ENCODE data around the gene PCBD2.

PCBD2 gene

GRCh38 chr5:135008981-135009735, 104.2 kb downstream of the PCBD2 start:
- TF ChIP-seq CTCF (IDR thresholded peaks at IDR 0.05; ENCODE audit: extremely low read depth, missing control alignments), result no peak
- DNase-seq (ENCODE audit: low spot score), result no peak

- no peak for TF ChIP-seq CTCF (IDR thresholded peaks at IDR 0.05; ENCODE audit: extremely low read depth, missing control alignments)
- no peak for DNase-seq (ENCODE audit: low spot score)
These were observed 105.0 kb downstream of the PCBD2 start for GRCh38 chr5:135009736-135010501.

DNA sequence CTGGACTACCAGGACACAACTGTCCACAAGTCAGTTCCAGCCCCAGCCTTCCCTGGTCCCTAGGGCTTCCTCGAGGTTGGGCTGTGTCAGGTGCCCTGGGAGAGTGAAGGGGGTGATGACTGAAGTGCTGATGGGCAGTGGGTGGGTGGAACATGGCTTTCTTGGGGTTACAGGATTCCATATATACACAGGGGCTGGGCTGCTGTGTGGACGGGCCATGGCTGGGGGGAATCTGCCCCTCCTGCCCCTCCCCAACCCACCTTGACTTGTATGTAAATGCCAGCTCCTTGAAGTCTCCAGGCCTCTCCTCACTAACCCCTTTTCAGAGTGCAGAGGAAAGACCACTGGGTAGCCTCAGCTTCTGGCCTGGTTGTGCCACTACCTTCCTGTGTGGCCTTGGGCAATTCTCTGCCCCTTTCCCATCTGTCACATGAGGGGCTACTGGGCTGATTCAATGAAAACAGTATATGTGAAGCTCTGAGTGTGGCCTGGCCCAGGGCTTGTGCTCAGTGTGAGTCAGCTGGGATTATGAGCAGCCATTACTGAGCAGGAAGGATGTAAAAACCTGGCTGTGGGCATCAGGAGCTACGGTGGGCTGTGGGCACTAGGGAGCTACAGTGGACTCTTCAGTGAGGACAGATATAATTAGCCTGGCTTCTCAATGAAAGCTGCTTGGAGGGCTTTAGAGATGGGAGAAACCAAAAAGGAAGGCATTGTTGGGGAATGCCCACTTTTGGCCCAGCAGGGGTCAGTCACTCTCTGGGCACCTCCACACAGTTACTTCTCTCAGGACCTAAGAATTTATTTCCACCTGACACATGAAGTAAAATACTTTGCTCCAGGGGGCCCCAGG, 105.8 kb downstream of the PCBD2 start:
- no peak for TF ChIP-seq CTCF (IDR thresholded peaks at IDR 0.05; ENCODE audit: extremely low read depth, missing control alignments)
- no peak for DNase-seq (ENCODE audit: low spot score)

- DNase-seq (ENCODE audit: low spot score), result no peak
- no peak for TF ChIP-seq CTCF (IDR thresholded peaks at IDR 0.05; ENCODE audit: extremely low read depth, missing control alignments)
These were observed 106.6 kb downstream of the PCBD2 start for GRCh38 chr5:135011355-135012032.

DNA sequence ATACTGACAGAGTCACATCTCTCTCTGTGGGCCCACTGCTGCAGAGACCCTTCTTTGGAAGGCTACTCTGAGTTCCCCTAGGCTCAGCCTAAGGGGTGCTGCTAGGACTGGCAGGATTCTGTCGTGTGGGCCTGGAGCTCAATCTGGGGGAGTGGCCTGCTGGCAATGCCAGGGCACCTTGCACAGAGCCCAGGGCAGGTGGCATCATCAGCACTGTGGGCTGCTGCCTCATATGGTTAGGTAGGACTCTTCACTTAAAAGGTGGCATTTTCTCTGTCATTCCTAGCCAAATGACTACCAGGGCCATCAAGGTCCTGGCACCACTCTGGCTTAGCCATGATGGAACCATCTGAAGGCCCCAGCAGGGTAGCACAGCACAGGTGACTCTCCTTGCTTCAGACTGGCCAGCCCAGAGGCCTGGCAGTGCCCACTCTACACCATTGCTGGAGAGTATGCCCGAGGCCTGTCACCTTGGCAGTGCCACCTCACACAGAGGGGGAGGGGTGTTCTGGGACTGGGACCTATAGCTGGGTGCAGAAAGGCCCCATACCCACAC, 107.2 kb downstream of the PCBD2 start:
- no peak for TF ChIP-seq CTCF (IDR thresholded peaks at IDR 0.05; ENCODE audit: extremely low read depth, missing control alignments)
- DNase-seq (ENCODE audit: low spot score), result no peak

Data from GM20000 (cell line).